ENCODE measurements around the gene MKNK1. TPM values are rescaled to one million over a fixed set of nuclear protein-coding genes. Genes with fewer than 3 reads are reported as not detected.

MKNK1 gene
- total RNA-seq, 2 donors from 2014 or later: 22.1 to 25.0 TPM

GRCh38 chr1:46524843-46525242 lies 79.2 kb downstream of the MKNK1 start:
- Histone ChIP-seq H3K9me3 (no peaks in the 10 kb centered on the region), H3K36me3 (no peaks in the 10 kb centered on the region), H3K27ac (no peak overlapping the region), H3K4me1 (peaks cover 0 to 10% of the 10 kb centered on the region in 2 donors), H3K4me3 (no peak overlapping the region), H3K27me3 (no peaks in the 10 kb centered on the region)
- TF ChIP-seq CTCF (IDR thresholded peaks at IDR 0.05): no peak
- no peak for DNase-seq (ENCODE audit: low spot score)

- Histone ChIP-seq H3K27ac (no peak overlapping the region), H3K9me3 (no peaks in the 10 kb centered on the region), H3K27me3 (no peaks in the 10 kb centered on the region), H3K36me3 (no peaks in the 10 kb centered on the region), H3K4me3 (no peak overlapping the region), H3K4me1 (peaks cover 0 to 10% of the 10 kb centered on the region in 2 donors)
- no peak for TF ChIP-seq CTCF (IDR thresholded peaks at IDR 0.05)
- no peak for DNase-seq (ENCODE audit: low spot score)
Measured at GRCh38 chr1:46523496-46524353, 80.3 kb downstream of the MKNK1 start.

GRCh38 chr1:46522969-46523320 lies 81.1 kb downstream of the MKNK1 start:
- H3K4me3 ChIP-seq: no peak overlapping the region
- H3K27me3 ChIP-seq: no peaks in the 10 kb centered on the region
- DNase-seq (ENCODE audit: low spot score): no peak

GRCh38 chr1:46522184-46522968 lies 81.7 kb downstream of the MKNK1 start:
- H3K9me3 ChIP-seq: no peaks in the 10 kb centered on the region
- H3K27ac ChIP-seq: no peak overlapping the region
- no peaks in the 10 kb centered on the region for H3K36me3 ChIP-seq
- DNase-seq (ENCODE audit: low spot score): peak; percentile 68
- H3K4me1 ChIP-seq: peaks cover 0 to 10% of the 10 kb centered on the region in 2 donors
- no peaks in the 10 kb centered on the region for H3K27me3 ChIP-seq
- no peak overlapping the region for H3K4me3 ChIP-seq
- TF ChIP-seq CTCF (IDR thresholded peaks at IDR 0.05): no peak

More at GRCh38 chr1:46522969-46523320, 81.1 kb downstream of the MKNK1 start:
- no peak for TF ChIP-seq CTCF (IDR thresholded peaks at IDR 0.05)
- Histone ChIP-seq H3K27ac (no peak overlapping the region), H3K36me3 (no peaks in the 10 kb centered on the region), H3K4me1 (peaks cover 0 to 10% of the 10 kb centered on the region in 2 donors), H3K9me3 (no peaks in the 10 kb centered on the region)

- Histone ChIP-seq H3K36me3 (no peaks in the 10 kb centered on the region), H3K27me3 (no peaks in the 10 kb centered on the region), H3K4me3 (no peak overlapping the region), H3K4me1 (peaks cover 0 to 10% of the 10 kb centered on the region in 2 donors), H3K9me3 (no peaks in the 10 kb centered on the region), H3K27ac (no peak overlapping the region)
- DNase-seq (ENCODE audit: low spot score): no peak
- no peak for TF ChIP-seq CTCF (IDR thresholded peaks at IDR 0.05)
Measured at GRCh38 chr1:46521414-46521813, 82.7 kb downstream of the MKNK1 start.
